ENCODE measurements around the gene SLC8B1. TPM values are rescaled to one million over a fixed set of nuclear protein-coding genes. Genes with fewer than 3 reads are reported as not detected.

Gene SLC8B1
- total and polyA plus RNA-seq, 2 of the 4 experiments (the other 2 are of a cell fraction) = 4.1 to 10.2 TPM

DNA sequence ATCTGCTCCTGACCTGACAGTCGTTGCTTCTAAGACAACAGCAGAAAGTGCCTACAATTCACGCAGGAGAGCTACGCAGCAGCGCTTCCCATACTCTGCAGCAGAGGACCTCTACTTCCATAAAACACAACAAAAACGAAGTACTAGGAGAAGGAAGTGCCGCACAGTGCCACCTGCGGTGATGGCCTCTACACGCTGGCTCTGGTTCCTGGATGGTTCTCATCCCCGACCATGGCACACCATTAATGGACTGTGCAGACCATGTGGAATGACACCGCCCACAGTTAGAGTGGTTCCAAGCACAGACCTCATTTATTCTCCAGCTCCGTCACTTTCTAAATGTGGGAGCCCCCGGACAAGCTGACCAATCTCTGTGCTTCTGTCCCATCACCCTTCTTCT lies 85.4 kb downstream of the SLC8B1 start:
- H3K14ac ChIP-seq (replicated peaks; ENCODE audit: low read depth, low read length) = no peak overlapping the region
- ATAC-seq (ENCODE audit: low read depth) (no peak), DNase-seq (no peak)
- no peak overlapping the region for H3K27ac ChIP-seq (ENCODE audit: insufficient read depth, low read length)
- 0 out of 2 replicates have a peak overlapping the region, but pooled peaks have one; percentile 20 for H3K4ac ChIP-seq (ENCODE audit: low read depth, low read length)
- ChIA-PET POLR2A (ENCODE audit: unreplicated experiment) (no interaction called here), CTCF (no interaction called here)
- no peak overlapping the region for H4K8ac ChIP-seq (ENCODE audit: low read depth in 2 of 2, low read length in 2 of 2)
- H3K9me3 ChIP-seq (ENCODE audit: control insufficient read depth, insufficient read depth, low read length) = peaks cover 2% of the 10 kb centered on the region; the same call in 1 of the 2 replicates
- no peak overlapping the region for H2BK5ac ChIP-seq (ENCODE audit: low read depth, low read length, poor library complexity, severe bottlenecking)
- in situ Hi-C loops (cut with MboI; ENCODE audit: low sequenced_read_pairs) (no loop called here), dilution Hi-C loops (cut with HindIII; ENCODE audit: low sequenced_read_pairs, unreplicated experiment) (no loop called here), intact Hi-C loops (cut with micrococcal nuclease) (no loop called here)
- no peak overlapping the region for H3K9ac ChIP-seq (ENCODE audit: low read depth, low read length)
- H3K56ac ChIP-seq (ENCODE audit: extremely low read depth, insufficient read depth, low read length) = no peak overlapping the region
- TF ChIP-seq POLR2A (IDR thresholded peaks at IDR 0.05; ENCODE audit: low read depth, low read length) = no peak
- no peak for TF ChIP-seq ELK1 (IDR thresholded peaks at IDR 0.05; ENCODE audit: borderline replicate concordance, low read depth, low read length)
- TF ChIP-seq CHD1 (IDR thresholded peaks at IDR 0.05; ENCODE audit: low read depth, low read length) = no peak
- no peak for TF ChIP-seq MAFK (IDR thresholded peaks at IDR 0.05; ENCODE audit: low read depth, low read length)
- no peak for TF ChIP-seq RFX5 (IDR thresholded peaks at IDR 0.05; ENCODE audit: low read depth, low read length)
- TF ChIP-seq USF2 (IDR thresholded peaks at IDR 0.05; ENCODE audit: low read depth, low read length) = no peak
- TF ChIP-seq MAZ (IDR thresholded peaks at IDR 0.05; ENCODE audit: borderline replicate concordance, low read depth, low read length) = no peak
- TF ChIP-seq FOS (IDR thresholded peaks at IDR 0.05; ENCODE audit: low read depth, low read length) = no peak
- TF ChIP-seq RCOR1 (IDR thresholded peaks at IDR 0.05; ENCODE audit: insufficient replicate concordance, low read length) = no peak
- no peak for TF ChIP-seq BHLHE40 (IDR thresholded peaks at IDR 0.05; ENCODE audit: low read depth, low read length)
- TF ChIP-seq MXI1 (IDR thresholded peaks at IDR 0.05; ENCODE audit: borderline replicate concordance, low read depth, low read length) = no peak
- TF ChIP-seq RAD21 (IDR thresholded peaks at IDR 0.05; ENCODE audit: low read length) = no peak
- TF ChIP-seq NFE2L2 (IDR thresholded peaks at IDR 0.05; ENCODE audit: low read depth, low read length) = no peak
- no peak for TF ChIP-seq SMC3 (IDR thresholded peaks at IDR 0.05; ENCODE audit: low read depth, low read length)
- TF ChIP-seq CTCF (conservative IDR thresholded peaks at IDR 0.05; ENCODE audit: low read depth, low read length) = no peak
- TF ChIP-seq CEBPB (IDR thresholded peaks at IDR 0.05; ENCODE audit: low read depth, low read length) = no peak
- H3K4me2 ChIP-seq (ENCODE audit: low read depth, low read length) = no peak overlapping the region
- no peak overlapping the region for H2BK20ac ChIP-seq (ENCODE audit: low read depth, low read length)
- peaks cover 14% of the 10 kb centered on the region for H3K4me1 ChIP-seq (ENCODE audit: control insufficient read depth, insufficient read depth, low read length)
- no TSS peak for BruUV-seq (replicated peaks)
- H2AK5ac ChIP-seq (ENCODE audit: low read depth, low read length) = no peak overlapping the region
- H2BK120ac ChIP-seq (ENCODE audit: low read depth, low read length) = no peak overlapping the region
- no peak overlapping the region for H3K23ac ChIP-seq (ENCODE audit: low read depth, low read length)
- H3K36me3 ChIP-seq (ENCODE audit: control insufficient read depth, insufficient read depth, low read length) = peaks cover 1% of the 10 kb centered on the region; the same call in 1 of the 2 replicates
- H3K9me1 ChIP-seq (ENCODE audit: insufficient read depth, low read length) = peaks cover 15% of the 10 kb centered on the region; the same call in 1 of the 2 replicates
- no peak overlapping the region for H3K4me3 ChIP-seq (ENCODE audit: insufficient read depth, low read depth, low read length)
- no peak overlapping the region for H4K5ac ChIP-seq (ENCODE audit: low read depth, low read length)
- H2AK9ac ChIP-seq (replicated peaks; ENCODE audit: low read depth, low read length, poor library complexity) = peak overlapping the region; percentile 34
- no peak overlapping the region for H2BK15ac ChIP-seq (ENCODE audit: low read depth, low read length)
- H4K20me1 ChIP-seq (ENCODE audit: insufficient read depth, low read length) = no peaks in the 10 kb centered on the region; the same call in 1 of the 2 replicates
- H3K18ac ChIP-seq (ENCODE audit: low read depth, low read length) = no peak overlapping the region
- H3K79me1 ChIP-seq (ENCODE audit: low read depth in 1 of 2, low read length in 2 of 2) = peaks cover 0 to 10% of the 10 kb centered on the region in 2 experiments; a peak in 2 of 4 replicates
- no peaks in the 10 kb centered on the region for H3K27me3 ChIP-seq (ENCODE audit: control insufficient read depth, insufficient read depth, low read length)
- H2AFZ ChIP-seq (replicated peaks; ENCODE audit: low read length, poor library complexity) = no peak overlapping the region
- H4K91ac ChIP-seq (ENCODE audit: insufficient read depth, low read depth, low read length) = no peak overlapping the region
- WGBS, 2 experiments (ENCODE audit: extremely low coverage in 2 of 2, insufficient read length in 1 of 2) = no CpG with 5 or more reads among the region's 12 CpGs

Measured in IMR-90 (cell line).